CD14-positive monocyte (primary cell): ENCODE results near the gene ARID4B. TPM values are rescaled to one million over a fixed set of nuclear protein-coding genes. Genes with fewer than 3 reads are reported as not detected.

Source experiments
- DNase-seq, 3 donors: peaks; one replicate each; pipeline ENCODE4 v3.0.0-alpha.2; 2011 to 2022
- H2AFZ ChIP-seq: 2 replicates; pipeline ENCODE4 v1.6.0; 2012; ENCODE audit warnings: mild to moderate bottlenecking, low read depth, low read length, inconsistent platforms; ENCODE audit not compliant: insufficient read depth, poor library complexity, severe bottlenecking
- H3K27ac ChIP-seq, 2 donors: 1 replicate in 1 of 2; 2 replicates in 1 of 2; pipeline ENCODE4 v1.5.1; 2012 to 2013; ENCODE audit warnings: low read length in 2 of 2, control low read depth in 1 of 2, inconsistent platforms in 1 of 2, low read depth in 1 of 2, mild to moderate bottlenecking in 1 of 2
- H3K27me3 ChIP-seq, 2 donors: one replicate each; pipeline versions ENCODE4 v1.6.0 to v1.6.1; 2011 to 2013; ENCODE audit warnings: low read length in 2 of 2; ENCODE audit not compliant: control insufficient read depth in 2 of 2, insufficient read depth in 2 of 2
- H3K36me3 ChIP-seq, 2 donors: replicated peaks in 1 of 2; 1 replicate in 1 of 2; 2 replicates in 1 of 2; pipeline versions ENCODE4 v1.5.1 to v1.6.1; 2012 to 2013; ENCODE audit warnings: low read length in 2 of 2, control low read depth in 1 of 2, inconsistent platforms in 1 of 2, mild to moderate bottlenecking in 1 of 2; ENCODE audit not compliant: insufficient read depth in 2 of 2, control insufficient read depth in 1 of 2
- H3K4me1 ChIP-seq, 2 donors: 1 replicate in 1 of 2; 2 replicates in 1 of 2; pipeline versions ENCODE4 v1.5.1 to v1.6.1; 2012 to 2013; ENCODE audit warnings: low read length in 2 of 2, control low read depth in 1 of 2, inconsistent platforms in 1 of 2, mild to moderate bottlenecking in 1 of 2, moderate library complexity in 1 of 2; ENCODE audit not compliant: insufficient read depth in 2 of 2, control insufficient read depth in 1 of 2
- H3K4me2 ChIP-seq: replicated peaks from 2 replicates; pipeline ENCODE3; 2012; ENCODE audit warnings: low read length, moderate library complexity, mild to moderate bottlenecking; ENCODE audit not compliant: poor library complexity, severe bottlenecking; ENCODE audit errors: extremely low read depth
- H3K4me3 ChIP-seq, 3 experiments: fragments of 200-600 bp in 1 of 3; sonication (generic) in 1 of 3; replicated peaks in 1 of 3; 1 replicate in 2 of 3; 2 replicates in 1 of 3; pipeline ENCODE4 v1.5.1; 2011 to 2013; ENCODE audit warnings: low read length in 3 of 3, mild to moderate bottlenecking in 3 of 3, control low read depth in 2 of 3, low read depth in 2 of 3, inconsistent platforms in 1 of 3, moderate library complexity in 1 of 3
- H3K79me2 ChIP-seq: 2 replicates; pipeline ENCODE4 v1.6.0; 2012; ENCODE audit warnings: mild to moderate bottlenecking, control low read depth, inconsistent platforms, low read length, moderate library complexity; ENCODE audit not compliant: insufficient read depth
- H3K9ac ChIP-seq: 2 replicates; pipeline ENCODE4 v1.6.0; 2017; ENCODE audit warnings: low read length, mild to moderate bottlenecking; ENCODE audit not compliant: insufficient read depth, poor library complexity, severe bottlenecking
- H3K9me3 ChIP-seq, 2 donors: replicated peaks in 1 of 2; 1 replicate in 1 of 2; 2 replicates in 1 of 2; pipeline versions ENCODE4 v1.5.1 to v1.6.1; 2012 to 2013; ENCODE audit warnings: low read length in 2 of 2, control low read depth in 1 of 2; ENCODE audit not compliant: control insufficient read depth in 1 of 2, insufficient read depth in 1 of 2
- H4K20me1 ChIP-seq: 2 replicates; pipeline ENCODE4 v1.6.0; 2012; ENCODE audit warnings: mild to moderate bottlenecking, low read length, control low read depth, moderate library complexity; ENCODE audit not compliant: insufficient read depth
- H3K27ac Mint-ChIP-seq, 7 donors: one replicate each; pipeline ENCODE4 v1.8.0; 2020; ENCODE audit warnings: mild to moderate bottlenecking in 7 of 7, mixed read lengths in 7 of 7, moderate library complexity in 6 of 7, inconsistent platforms in 2 of 7
- H3K27me3 Mint-ChIP-seq, 3 donors: one replicate each; pipeline ENCODE4 v1.8.0; 2021 to 2022; ENCODE audit warnings: low read depth in 3 of 3, mild to moderate bottlenecking in 3 of 3, mixed read lengths in 3 of 3, moderate library complexity in 3 of 3, inconsistent platforms in 1 of 3
- H3K36me3 Mint-ChIP-seq, 2 donors: one replicate each; pipeline ENCODE4 v1.8.0; 2020; ENCODE audit warnings: mixed read lengths in 2 of 2, inconsistent platforms in 1 of 2, mild to moderate bottlenecking in 1 of 2
- H3K4me1 Mint-ChIP-seq: one replicate; pipeline ENCODE4 v1.8.0; 2020; ENCODE audit warnings: mild to moderate bottlenecking, mixed read lengths
- H3K4me3 Mint-ChIP-seq, 2 donors: one replicate each; pipeline ENCODE4 v1.8.0; 2020; ENCODE audit warnings: mild to moderate bottlenecking in 2 of 2, mixed read lengths in 2 of 2, moderate library complexity in 1 of 2
- H3K9me3 Mint-ChIP-seq, 7 donors: one replicate each; pipeline ENCODE4 v1.8.0; 2020 to 2022; ENCODE audit warnings: mixed read lengths in 7 of 7, mild to moderate bottlenecking in 6 of 7, moderate library complexity in 6 of 7, inconsistent platforms in 2 of 7
- WGBS: methylation state at CpG from one replicate; pipeline ENCODE4 v1.1.5; 2013; ENCODE audit warnings: missing lambda C conversion rate; ENCODE audit not compliant: insufficient coverage; 5-methylcytosine and 5-hydroxymethylcytosine counted together
- intact Hi-C, 2 donors: fragments of 100-400 bp; cut with micrococcal nuclease; formaldehyde crosslinking; loops; one replicate each; pipeline versions ENCODE4 v1.15.0 to v1.15.1; 2023
- polyA plus RNA-seq, 3 donors: library from polyadenylated mRNA; depleted of rRNA in 1 of 3; unstranded in 2 of 3; stranded (reverse) in 1 of 3; fragments of 300-500 nt in 2 of 3; fragments of >200 nt in 1 of 3; fragmentation: Illumina TruSeq in 2 of 3; gene quantifications; 1 replicate in 2 of 3; 2 replicates in 1 of 3; pipeline ENCODE4 v1.2.3, GENCODE V29; 2012 to 2021
- TF ChIP-seq, protein P1 (sequence below): fragments of 200-600 bp; IDR thresholded peaks from one replicate; pipeline ENCODE4 v1.8.0; 2022; ENCODE audit warnings: antibody characterized with exemption, mild to moderate bottlenecking

ARID4B gene
- polyA plus RNA-seq, 3 donors, result 9.3 to 15.4 (median 11.1) TPM

- no peaks in the 10 kb centered on the region for H3K27me3 Mint-ChIP-seq
- Histone ChIP-seq H3K4me3 (no peak overlapping the region), H3K79me2 (peaks cover 98% of the 10 kb centered on the region), H3K36me3 (no peaks in the 10 kb centered on the region), H3K27me3 (no peaks in the 10 kb centered on the region), H4K20me1 (peaks cover 100% of the 10 kb centered on the region), H3K4me1 (peaks cover 0 to 9% of the 10 kb centered on the region in 2 donors), H3K9me3 (no peaks in the 10 kb centered on the region), H3K9ac (no peak overlapping the region), H2AFZ (no peak overlapping the region), H3K4me2 (no peak overlapping the region), H3K27ac (no peak overlapping the region)
- intact Hi-C loops, result no loop called here
- H3K4me1 Mint-ChIP-seq, result peaks cover 39% of the 10 kb centered on the region
- TF ChIP-seq, protein P1, sequence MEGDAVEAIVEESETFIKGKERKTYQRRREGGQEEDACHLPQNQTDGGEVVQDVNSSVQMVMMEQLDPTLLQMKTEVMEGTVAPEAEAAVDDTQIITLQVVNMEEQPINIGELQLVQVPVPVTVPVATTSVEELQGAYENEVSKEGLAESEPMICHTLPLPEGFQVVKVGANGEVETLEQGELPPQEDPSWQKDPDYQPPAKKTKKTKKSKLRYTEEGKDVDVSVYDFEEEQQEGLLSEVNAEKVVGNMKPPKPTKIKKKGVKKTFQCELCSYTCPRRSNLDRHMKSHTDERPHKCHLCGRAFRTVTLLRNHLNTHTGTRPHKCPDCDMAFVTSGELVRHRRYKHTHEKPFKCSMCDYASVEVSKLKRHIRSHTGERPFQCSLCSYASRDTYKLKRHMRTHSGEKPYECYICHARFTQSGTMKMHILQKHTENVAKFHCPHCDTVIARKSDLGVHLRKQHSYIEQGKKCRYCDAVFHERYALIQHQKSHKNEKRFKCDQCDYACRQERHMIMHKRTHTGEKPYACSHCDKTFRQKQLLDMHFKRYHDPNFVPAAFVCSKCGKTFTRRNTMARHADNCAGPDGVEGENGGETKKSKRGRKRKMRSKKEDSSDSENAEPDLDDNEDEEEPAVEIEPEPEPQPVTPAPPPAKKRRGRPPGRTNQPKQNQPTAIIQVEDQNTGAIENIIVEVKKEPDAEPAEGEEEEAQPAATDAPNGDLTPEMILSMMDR, result no peak
- H3K27ac Mint-ChIP-seq, result no peak overlapping the region
- DNase-seq, result no peak
- H3K4me3 Mint-ChIP-seq, result no peak overlapping the region
- H3K9me3 Mint-ChIP-seq, result peaks cover 0 to 2% (median 0%) of the 10 kb centered on the region in 7 donors
- no peaks in the 10 kb centered on the region for H3K36me3 Mint-ChIP-seq
- whole genome bisulfite sequencing, result no CpG with 5 or more reads among the region's 1 CpG
Observed at GRCh38 chr1:235302143-235302542, 25.8 kb downstream of the ARID4B start.

GRCh38 chr1:235299169-235299858, 28.7 kb downstream of the ARID4B start:
- no peaks in the 10 kb centered on the region for H3K36me3 ChIP-seq
- TF ChIP-seq, protein P1, result no peak
- H3K4me3 ChIP-seq, result no peak overlapping the region
- H3K9me3 ChIP-seq, result no peaks in the 10 kb centered on the region
- no peak overlapping the region for H2AFZ ChIP-seq
- H3K27ac ChIP-seq, result no peak overlapping the region
- no peaks in the 10 kb centered on the region for H3K27me3 ChIP-seq
- Mint-ChIP-seq H3K4me3 (no peak overlapping the region), H3K27me3 (peaks cover 0 to 2% (median 0%) of the 10 kb centered on the region in 3 donors), H3K4me1 (peaks cover 27% of the 10 kb centered on the region), H3K9me3 (peaks cover 0 to 7% (median 2%) of the 10 kb centered on the region in 7 donors), H3K36me3 (no peaks in the 10 kb centered on the region), H3K27ac (no peak overlapping the region)
- H3K4me2 ChIP-seq, result no peak overlapping the region
- 93% methylated on average over 5 of the region's 10 CpGs for WGBS
- no peaks in the 10 kb centered on the region for H3K4me1 ChIP-seq
- intact Hi-C loops, result no loop called here
- DNase-seq, result no peak
- peaks cover 98% of the 10 kb centered on the region for H3K79me2 ChIP-seq
- H3K9ac ChIP-seq, result no peak overlapping the region
- peaks cover 100% of the 10 kb centered on the region for H4K20me1 ChIP-seq
